DMS 273 (cell line): ENCODE measurements around the gene KRTAP12-2.

Experiments used
- DNase-seq: peaks from one replicate; lab custom pipeline; 2025; ENCODE audit not compliant: unreplicated experiment; lab: John Stamatoyannopoulos, UW

Gene KRTAP12-2

DNA sequence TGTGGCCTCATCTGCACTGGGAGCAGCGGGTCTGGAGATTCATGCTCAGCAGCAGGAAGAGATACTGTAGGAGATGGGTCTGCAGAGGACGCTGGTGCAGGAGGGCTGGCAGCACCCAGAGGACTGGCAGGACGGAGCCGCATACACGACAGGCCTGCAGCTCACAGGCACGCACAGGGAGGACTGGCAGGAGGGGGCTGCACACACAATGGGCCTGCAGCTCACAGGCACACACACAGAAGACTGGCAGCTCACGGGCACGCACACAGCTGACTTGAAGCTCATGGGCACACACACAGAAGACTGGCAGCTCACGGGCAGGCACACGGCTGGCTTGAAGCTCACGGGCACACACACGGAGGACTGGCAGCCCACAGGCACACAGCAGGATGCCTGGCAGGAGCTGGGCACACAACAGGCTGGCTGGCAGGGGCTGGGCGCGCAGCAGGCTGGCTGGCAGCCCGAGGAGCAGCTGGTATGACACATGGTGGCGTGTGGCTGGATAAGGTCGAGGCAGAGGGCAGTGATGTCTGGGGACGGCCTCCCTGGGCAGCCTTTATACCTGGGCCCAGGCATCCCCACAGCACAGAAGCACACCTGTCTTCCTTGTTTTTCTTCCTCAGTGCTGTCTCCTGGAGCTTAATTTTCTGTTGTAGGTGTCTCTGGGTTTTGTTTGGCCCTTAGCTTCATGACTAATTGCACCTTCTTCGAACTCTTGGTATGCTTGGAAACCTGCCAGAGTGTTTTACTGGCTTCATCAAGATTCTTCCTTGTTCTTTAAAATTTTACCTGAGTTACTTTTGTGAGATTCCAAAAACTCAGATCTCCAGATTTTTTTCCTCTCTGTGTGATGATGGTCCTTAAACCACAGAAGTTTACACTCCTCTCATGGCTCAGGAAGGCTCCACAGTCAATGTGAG, at the start of gene KRTAP12-2:
Gene KRTAP12-2 (minus strand): TSS at position 527 of the 920 bp plus-strand sequence. CDS start 41 bp downstream, at position 486.
- peak; percentile 82 for DNase-seq

DNA sequence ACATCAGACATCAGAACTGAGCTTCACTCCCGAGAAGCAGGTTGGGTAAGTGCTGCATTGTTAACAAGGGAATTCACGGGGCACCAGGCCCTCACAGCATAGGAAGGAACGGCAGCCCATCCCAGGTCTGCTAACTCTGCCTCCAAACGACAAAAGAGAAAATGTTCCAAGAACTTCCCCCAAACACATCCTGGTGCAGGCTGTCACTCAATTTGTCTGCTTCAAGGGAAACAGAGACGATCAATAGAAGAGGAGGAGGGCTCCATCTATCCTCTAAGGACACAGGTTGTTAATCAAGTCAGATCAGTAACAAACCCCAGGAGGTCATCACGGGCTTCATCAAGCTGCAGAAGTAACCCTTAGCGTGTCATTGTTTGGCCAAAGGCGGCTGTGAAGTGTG, 48.2 kb upstream of the KRTAP12-2 start:
- no peak for DNase-seq

- no peak for DNase-seq
These were observed 47.1 kb upstream of the KRTAP12-2 start for GRCh38 chr21:44713846-44714245.

- DNase-seq, result no peak
These were observed 46.4 kb upstream of the KRTAP12-2 start for GRCh38 chr21:44713130-44713529.

DNA sequence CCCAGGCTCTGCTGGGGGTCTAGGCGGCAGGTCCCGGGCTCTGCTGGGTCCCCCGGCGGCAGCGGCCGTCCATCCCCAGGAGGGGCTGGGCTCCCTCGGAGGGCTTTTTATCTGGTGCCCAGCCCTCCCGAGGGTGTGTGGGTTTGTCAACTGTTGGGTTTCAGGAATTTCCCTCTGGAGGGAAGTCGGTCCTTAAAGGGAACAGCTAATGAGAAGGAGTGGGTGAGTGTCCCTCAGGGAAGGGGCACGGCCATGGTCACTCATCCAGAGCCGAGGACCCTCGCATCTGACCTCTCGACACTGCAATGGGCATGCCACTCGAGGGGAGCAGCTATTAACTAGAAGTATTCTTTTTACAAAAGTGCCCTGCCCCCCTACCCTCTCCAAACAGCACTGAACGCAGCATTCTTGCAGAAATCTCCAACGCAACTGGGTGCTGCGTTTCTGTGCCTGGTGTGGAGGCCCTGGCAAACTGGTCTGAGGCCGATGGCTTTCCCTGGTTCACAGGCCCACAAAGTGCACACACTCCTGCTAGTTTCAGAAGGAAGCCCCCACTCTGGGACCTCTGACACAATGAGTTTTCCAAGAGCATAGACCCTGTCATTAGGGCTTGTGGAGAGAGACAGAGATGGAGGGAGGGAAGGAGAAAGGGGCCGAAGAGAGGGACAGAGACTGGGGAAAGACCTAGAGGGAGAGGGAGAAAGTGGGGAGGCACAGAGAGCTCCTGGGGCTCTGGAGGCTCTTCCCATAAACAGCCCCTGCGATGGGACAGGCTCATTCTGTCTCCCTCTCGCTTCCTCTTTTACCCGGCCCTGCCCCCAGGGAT, 45.7 kb upstream of the KRTAP12-2 start:
- no peak for DNase-seq

DNA sequence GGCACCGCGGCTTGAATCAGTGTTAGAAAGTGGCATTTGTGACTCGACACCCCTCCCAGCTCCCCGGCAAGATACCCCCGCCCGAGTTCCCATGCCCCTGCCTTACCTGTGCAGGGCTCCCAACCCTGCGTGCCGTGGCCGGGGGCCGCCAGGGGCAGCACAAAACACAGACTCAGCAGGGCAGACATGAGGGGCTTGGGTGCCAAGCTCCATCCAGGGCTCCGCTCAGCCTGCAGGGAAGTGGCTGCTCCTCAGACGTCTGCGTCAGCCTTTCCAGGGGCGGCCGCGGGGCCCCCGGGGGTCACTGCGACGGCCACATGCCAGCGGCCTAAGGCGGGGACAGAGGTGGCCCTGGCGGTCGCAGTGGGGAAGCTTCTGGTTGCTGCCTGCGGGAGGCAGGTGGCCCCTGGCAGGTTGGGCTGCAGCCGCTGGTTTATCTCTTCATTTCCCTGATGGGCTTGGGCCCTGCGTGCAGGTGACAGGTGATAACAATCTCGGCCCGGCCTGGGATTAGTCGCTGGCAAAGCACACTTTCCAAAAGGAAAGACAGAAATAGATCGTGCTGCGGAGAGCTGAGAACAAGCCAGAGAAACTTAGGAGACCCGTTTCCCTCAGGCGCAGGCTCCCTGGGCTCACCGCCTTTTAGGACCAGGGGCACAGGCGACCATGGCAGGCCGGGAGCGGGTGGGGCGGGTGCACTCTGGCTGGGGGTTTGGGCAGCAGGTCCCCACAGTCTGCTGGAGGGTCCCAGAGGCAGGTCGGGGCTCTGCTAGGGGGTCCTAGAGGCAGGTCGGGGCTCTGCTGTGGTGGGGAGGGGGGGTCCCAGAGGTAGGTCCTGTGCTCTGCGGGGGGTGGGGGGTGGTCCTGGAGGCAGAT, 44.8 kb upstream of the KRTAP12-2 start, which contains the start of gene TSPEAR:
Gene TSPEAR (minus strand): TSS at position 246 of the 876 bp plus-strand sequence. CDS start 58 bp downstream, at position 188.
- DNase-seq, result no peak

DNA sequence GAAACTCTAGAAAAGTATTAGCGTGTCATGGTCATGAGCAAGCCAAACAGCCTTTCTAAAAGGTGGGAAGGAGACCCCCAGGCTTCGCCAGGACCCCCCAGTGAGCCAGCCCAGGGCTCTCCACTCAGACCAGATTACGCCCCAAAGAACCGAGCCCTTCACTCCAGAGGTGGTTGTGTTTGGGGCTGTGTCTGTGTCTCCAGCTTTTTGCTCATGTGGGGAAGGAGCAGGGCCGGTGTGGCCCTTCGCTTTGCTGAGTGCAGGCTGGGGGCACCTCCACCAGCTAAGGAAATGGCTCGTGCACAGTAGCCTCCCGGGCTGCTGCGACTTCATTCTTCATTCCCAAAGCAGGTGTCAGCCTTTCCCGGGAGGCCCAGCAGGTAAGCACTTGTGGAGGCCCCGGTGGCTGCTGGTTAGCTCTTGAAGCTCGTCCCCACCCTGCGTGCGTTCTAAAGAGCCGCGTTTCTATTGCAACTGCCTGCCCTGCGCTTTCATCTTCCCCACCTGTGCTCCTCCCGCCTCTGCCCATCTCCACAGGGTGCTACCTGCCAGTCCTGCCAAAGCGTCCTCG, 44.1 kb upstream of the KRTAP12-2 start:
- DNase-seq, result no peak

GRCh38 chr21:44710294-44710665, 43.6 kb upstream of the KRTAP12-2 start:
- DNase-seq, result no peak

DNA sequence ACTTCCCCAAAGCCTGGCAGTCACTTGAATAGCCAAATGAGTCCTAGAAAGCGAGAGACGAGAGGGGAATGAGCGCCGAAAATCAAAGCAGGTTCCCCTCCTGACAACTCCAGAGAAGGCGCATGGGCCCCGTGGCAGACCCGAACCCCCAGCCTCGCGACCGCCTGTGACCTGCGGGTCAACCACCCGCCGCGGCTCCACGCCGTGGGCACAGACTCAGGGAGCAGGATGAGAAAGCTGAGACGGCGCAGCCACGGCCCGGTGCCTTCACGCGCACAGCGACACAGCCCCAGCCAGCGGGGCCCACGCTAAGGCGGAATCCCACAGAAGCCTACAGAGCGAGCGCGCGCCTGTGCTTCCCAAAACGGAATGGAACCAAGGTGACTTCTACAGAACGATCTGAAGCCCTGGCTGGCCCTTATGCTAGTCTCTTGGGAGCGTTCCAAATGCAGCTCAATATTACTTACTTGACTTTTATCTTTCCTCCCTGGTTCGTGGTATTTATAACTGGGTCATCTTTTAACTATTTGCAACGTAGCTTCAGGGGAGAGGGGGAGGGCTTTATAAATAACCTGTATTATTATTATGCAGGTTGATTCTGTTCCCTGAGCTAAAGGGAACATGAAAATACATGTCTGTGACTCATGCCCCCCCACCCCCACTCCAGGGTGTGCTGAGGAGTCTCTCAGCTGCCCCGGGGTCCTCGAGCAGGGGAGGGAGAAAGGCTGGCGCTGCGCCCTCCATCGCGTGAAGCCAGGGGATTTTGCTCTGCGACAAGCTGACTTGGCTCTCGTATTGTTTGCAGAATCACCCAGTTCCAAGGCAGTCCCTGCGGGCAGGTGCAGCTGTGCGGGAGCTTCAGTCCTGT, 42.9 kb upstream of the KRTAP12-2 start:
- DNase-seq, result peak; percentile 51

GRCh38 chr21:44708866-44709425, 42.2 kb upstream of the KRTAP12-2 start:
- no peak for DNase-seq

GRCh38 chr21:44708213-44708865, 41.6 kb upstream of the KRTAP12-2 start:
- no peak for DNase-seq

DNA sequence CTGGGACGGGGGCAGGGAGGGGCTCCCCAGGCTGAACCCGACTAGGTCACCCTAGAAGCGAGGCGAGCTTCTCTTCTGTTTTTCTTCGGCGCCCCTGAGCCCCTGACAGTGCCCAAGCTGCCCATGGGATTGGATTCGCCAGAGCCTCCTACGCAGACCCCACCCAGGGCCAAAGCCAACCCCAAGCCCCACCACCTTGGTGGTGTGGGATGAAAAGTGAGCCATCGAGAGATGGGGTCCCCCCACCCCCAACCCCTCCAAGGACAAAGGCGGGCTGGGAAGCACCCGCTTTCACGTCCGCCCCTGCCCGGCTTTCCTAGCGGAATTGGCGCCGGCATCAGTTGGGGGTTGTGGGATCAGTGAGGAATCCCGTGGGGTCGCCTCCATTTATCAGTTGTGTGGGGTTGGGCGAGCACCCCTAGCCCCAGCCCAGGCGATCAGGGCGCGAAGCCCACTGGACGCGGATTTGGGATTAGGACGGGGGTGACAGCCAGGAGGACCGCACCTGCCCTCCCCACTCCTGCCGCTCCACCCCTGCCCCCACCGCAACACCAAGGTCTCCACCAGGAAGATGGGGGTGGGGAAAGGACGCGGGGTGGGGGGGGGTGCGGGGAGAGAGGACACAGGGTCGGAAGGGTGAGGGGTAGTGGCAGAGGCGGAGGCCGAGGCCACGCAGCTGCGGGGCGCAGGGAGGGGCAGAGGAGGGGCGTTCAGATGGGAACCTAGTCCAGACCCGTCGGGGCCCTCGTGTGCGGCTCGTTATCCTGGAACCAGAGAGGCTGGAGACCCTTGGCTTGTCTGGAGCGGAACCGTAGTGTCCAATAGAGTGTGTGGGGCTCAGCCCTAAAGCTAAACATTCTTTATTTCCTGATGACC, 40.2 kb upstream of the KRTAP12-2 start:
- DNase-seq, result no peak

GRCh38 chr21:44706026-44706705, 39.4 kb upstream of the KRTAP12-2 start:
- no peak for DNase-seq

DNA sequence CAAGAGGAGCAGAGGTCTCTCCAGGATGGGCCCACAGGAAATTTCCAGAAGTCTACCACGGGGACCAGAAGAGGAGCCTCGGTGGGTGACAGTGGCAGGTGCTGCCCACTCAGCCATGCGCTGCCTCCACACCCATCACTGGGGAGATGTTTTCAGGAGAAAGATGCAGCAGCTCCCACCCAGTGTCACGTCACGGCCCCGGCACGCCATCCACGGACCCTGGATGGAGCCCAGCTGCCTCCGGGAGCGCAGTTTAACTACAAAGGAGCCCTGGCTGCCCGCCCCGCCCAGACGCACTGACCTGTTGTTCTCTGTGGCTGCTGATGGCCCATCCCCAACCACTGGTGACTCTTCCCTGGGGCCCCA, 37.9 kb upstream of the KRTAP12-2 start:
- DNase-seq, result no peak

- DNase-seq, result no peak
These were observed 37.3 kb upstream of the KRTAP12-2 start for GRCh38 chr21:44703731-44704635.
